Measurements from ENCODE around the gene SNRNP70. TPM values are rescaled to one million over a fixed set of nuclear protein-coding genes. Genes with fewer than 3 reads are reported as not detected.

Gene SNRNP70
- total and polyA plus RNA-seq, 2 experiments from 2014 or later: 243 to 361 TPM

- no peak for TF ChIP-seq CTCF (conservative IDR thresholded peaks at IDR 0.05; ENCODE audit: low read depth in 2 of 2)
- no peak for TF ChIP-seq ZNF331 (CRISPR knock-in tag; IDR thresholded peaks at IDR 0.05; ENCODE audit: low read depth)
- TF ChIP-seq JUNB (IDR thresholded peaks at IDR 0.05; ENCODE audit: unreplicated experiment): no peak
- no peak for TF ChIP-seq ZNF114 (CRISPR knock-in tag; IDR thresholded peaks at IDR 0.05)
- TF ChIP-seq EZH2phosphoT487 (IDR thresholded peaks at IDR 0.05; ENCODE audit: unreplicated experiment): no peak
- no peak for TF ChIP-seq ZNF462 (CRISPR knock-in tag; IDR thresholded peaks at IDR 0.05)
- no peak for TF ChIP-seq EZH2 (IDR thresholded peaks at IDR 0.05; ENCODE audit: low read depth, unreplicated experiment)
These were observed 66.9 kb downstream of the SNRNP70 start (continued) for GRCh38 chr19:49152119-49152550.

Measured in GM23338 (cell line).